ENCODE data around the gene EXOC6B.

GRCh38 chr2:72863046-72863445, 37.2 kb upstream of the EXOC6B start:
- TF ChIP-seq CTCF (IDR thresholded peaks at IDR 0.05), result no peak
- no peak for TF ChIP-seq POLR2A (IDR thresholded peaks at IDR 0.05)

All from body of pancreas (tissue), 4 donors.